HepG2 (cell line): Measurements from ENCODE around the gene HBB.

Source experiments
- ATF7-NPFF ChIP-seq: sonication (generic); formaldehyde crosslinking; IDR thresholded peaks from 2 replicates; pipeline ENCODE4 v1.8.1; 2023; ENCODE audit warnings: mild to moderate bottlenecking, low read depth, missing genetic modification reagents, moderate library complexity
- FOXK2 ChIP-seq: fragments of 450-650 bp; IDR thresholded peaks from 2 replicates; pipeline ENCODE4 v1.6.1; 2016
- TF ChIP-seq, protein P1 (sequence below): sonication (generic); formaldehyde crosslinking; IDR thresholded peaks from 2 replicates; pipeline ENCODE4 v1.5.0; 2020; ENCODE audit warnings: mild to moderate bottlenecking, missing genetic modification reagents, moderate library complexity
- TF ChIP-seq, protein P2 (sequence below): sonication (generic); formaldehyde crosslinking; IDR thresholded peaks from 2 replicates; pipeline ENCODE4 v1.8.0; 2022; ENCODE audit warnings: mild to moderate bottlenecking, missing genetic modification reagents; ENCODE audit not compliant: insufficient replicate concordance

DNA sequence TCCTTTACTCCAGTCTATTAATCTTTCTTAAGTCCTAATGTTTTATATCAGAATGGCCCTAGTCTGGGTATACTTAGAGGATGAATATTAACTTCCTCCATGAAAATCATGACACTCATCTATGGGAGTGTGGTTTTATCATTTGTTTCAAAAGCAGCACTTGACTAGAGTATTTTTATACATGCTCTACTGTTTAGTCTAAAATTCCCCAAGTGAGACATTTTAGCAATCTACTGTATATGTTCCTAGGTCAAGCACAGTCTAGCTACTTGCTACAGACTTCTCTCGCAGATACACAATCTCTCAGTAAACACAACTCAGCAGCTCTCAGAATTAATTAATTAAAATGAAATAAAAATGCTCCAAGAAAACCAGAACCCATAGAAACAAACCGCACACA lies 2.9 kb upstream of the HBB start:
- TF ChIP-seq, protein P1, sequence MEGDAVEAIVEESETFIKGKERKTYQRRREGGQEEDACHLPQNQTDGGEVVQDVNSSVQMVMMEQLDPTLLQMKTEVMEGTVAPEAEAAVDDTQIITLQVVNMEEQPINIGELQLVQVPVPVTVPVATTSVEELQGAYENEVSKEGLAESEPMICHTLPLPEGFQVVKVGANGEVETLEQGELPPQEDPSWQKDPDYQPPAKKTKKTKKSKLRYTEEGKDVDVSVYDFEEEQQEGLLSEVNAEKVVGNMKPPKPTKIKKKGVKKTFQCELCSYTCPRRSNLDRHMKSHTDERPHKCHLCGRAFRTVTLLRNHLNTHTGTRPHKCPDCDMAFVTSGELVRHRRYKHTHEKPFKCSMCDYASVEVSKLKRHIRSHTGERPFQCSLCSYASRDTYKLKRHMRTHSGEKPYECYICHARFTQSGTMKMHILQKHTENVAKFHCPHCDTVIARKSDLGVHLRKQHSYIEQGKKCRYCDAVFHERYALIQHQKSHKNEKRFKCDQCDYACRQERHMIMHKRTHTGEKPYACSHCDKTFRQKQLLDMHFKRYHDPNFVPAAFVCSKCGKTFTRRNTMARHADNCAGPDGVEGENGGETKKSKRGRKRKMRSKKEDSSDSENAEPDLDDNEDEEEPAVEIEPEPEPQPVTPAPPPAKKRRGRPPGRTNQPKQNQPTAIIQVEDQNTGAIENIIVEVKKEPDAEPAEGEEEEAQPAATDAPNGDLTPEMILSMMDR (CRISPR knock-in tag): no peak
- TF ChIP-seq ATF7-NPFF (CRISPR knock-in tag): no peak
- no peak for TF ChIP-seq FOXK2
- TF ChIP-seq, protein P2, sequence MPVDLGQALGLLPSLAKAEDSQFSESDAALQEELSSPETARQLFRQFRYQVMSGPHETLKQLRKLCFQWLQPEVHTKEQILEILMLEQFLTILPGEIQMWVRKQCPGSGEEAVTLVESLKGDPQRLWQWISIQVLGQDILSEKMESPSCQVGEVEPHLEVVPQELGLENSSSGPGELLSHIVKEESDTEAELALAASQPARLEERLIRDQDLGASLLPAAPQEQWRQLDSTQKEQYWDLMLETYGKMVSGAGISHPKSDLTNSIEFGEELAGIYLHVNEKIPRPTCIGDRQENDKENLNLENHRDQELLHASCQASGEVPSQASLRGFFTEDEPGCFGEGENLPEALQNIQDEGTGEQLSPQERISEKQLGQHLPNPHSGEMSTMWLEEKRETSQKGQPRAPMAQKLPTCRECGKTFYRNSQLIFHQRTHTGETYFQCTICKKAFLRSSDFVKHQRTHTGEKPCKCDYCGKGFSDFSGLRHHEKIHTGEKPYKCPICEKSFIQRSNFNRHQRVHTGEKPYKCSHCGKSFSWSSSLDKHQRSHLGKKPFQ (CRISPR knock-in tag): no peak
